ENCODE measurements around the gene PBX2. TPM values are rescaled to one million over a fixed set of nuclear protein-coding genes. Genes with fewer than 3 reads are reported as not detected.

The PBX2 gene
- total RNA-seq, 2 donors from 2014 or later: 61.5 to 102 TPM

- no peaks in the 10 kb centered on the region for H3K4me1 ChIP-seq (replicated peaks)
- no peak overlapping the region for H3K4me3 ChIP-seq
- DNase-seq (ENCODE audit: low spot score): no peak
- intact Hi-C loops (cut with DNase I): no loop called here
- no peaks in the 10 kb centered on the region for H3K27me3 ChIP-seq (replicated peaks; ENCODE audit: insufficient read depth)
- TF ChIP-seq CTCF (IDR thresholded peaks at IDR 0.05) (no peak), POLR2A (IDR thresholded peaks at IDR 0.05) (no peak), POLR2AphosphoS5 (IDR thresholded peaks at IDR 0.05) (no peak)
- H3K9me3 ChIP-seq: no peaks in the 10 kb centered on the region
- H3K27ac ChIP-seq: no peak overlapping the region
- no peaks in the 10 kb centered on the region for H3K36me3 ChIP-seq
- WGBS: 86% methylated on average over 7 of the region's 7 CpGs
Observed at GRCh38 chr6:32163559-32164258, 26.3 kb downstream of the PBX2 start.

- no peak for DNase-seq (ENCODE audit: low spot score)
- intact Hi-C loops (cut with DNase I): loop anchor here (10.0 kb wide), 2 partner anchors 193 to 253 kb away; partner anchors contain the start of gene ZBTB12
- H3K27me3 ChIP-seq (replicated peaks; ENCODE audit: insufficient read depth): no peaks in the 10 kb centered on the region
- H3K9me3 ChIP-seq: no peaks in the 10 kb centered on the region
- H3K4me1 ChIP-seq (replicated peaks): peaks cover 9% of the 10 kb centered on the region
- H3K27ac ChIP-seq: no peak overlapping the region
- no peak for TF ChIP-seq POLR2AphosphoS5 (IDR thresholded peaks at IDR 0.05)
- H3K36me3 ChIP-seq: peaks cover 0 to 5% of the 10 kb centered on the region in 2 donors
- no peak overlapping the region for H3K4me3 ChIP-seq
Observed at GRCh38 chr6:32158052-32158451, 31.9 kb downstream of the PBX2 start.

GRCh38 chr6:32156891-32157290, 33.1 kb downstream of the PBX2 start:
- Histone ChIP-seq H3K4me1 (replicated peaks) (peaks cover 14% of the 10 kb centered on the region), H3K36me3 (peaks cover 0 to 5% of the 10 kb centered on the region in 2 donors), H3K9me3 (no peaks in the 10 kb centered on the region), H3K27ac (no peak overlapping the region), H3K4me3 (no peak overlapping the region), H3K27me3 (replicated peaks; ENCODE audit: insufficient read depth) (no peaks in the 10 kb centered on the region)
- DNase-seq (ENCODE audit: low spot score): no peak
- WGBS: 91% methylated on average over 9 of the region's 9 CpGs
- intact Hi-C loops (cut with DNase I): loop anchor here (10.0 kb wide), 2 partner anchors 192 to 252 kb away; partner anchors contain the start of gene ZBTB12
- TF ChIP-seq CTCF (IDR thresholded peaks at IDR 0.05) (no peak), POLR2AphosphoS5 (IDR thresholded peaks at IDR 0.05) (no peak), POLR2A (IDR thresholded peaks at IDR 0.05) (no peak)

- peak; percentile 28 for TF ChIP-seq POLR2A (IDR thresholded peaks at IDR 0.05)
- TF ChIP-seq POLR2AphosphoS5 (IDR thresholded peaks at IDR 0.05): peak; percentile 54
- peak; percentile 27 to 87 (median 70) for TF ChIP-seq CTCF (IDR thresholded peaks at IDR 0.05)
- H3K36me3 ChIP-seq: peaks cover 0 to 5% of the 10 kb centered on the region in 2 donors
- H3K27ac ChIP-seq: peak overlapping the region; percentile 88 to 89
- DNase-seq (ENCODE audit: low spot score): peak; percentile 79
- intact Hi-C loops (cut with DNase I): loop anchor here (1.0 to 10.0 kb wide), 3 partner anchors 36 to 250 kb away; partner anchors contain the start of gene ZBTB12
- no peaks in the 10 kb centered on the region for H3K9me3 ChIP-seq
- H3K4me1 ChIP-seq (replicated peaks): peaks cover 14% of the 10 kb centered on the region
- H3K4me3 ChIP-seq: peak overlapping the region; percentile 53 to 61
- H3K27me3 ChIP-seq (replicated peaks; ENCODE audit: insufficient read depth): no peaks in the 10 kb centered on the region
- WGBS: 2% methylated on average over 31 of the region's 34 CpGs
Observed at GRCh38 chr6:32154514-32155161, 35.4 kb downstream of the PBX2 start.

Measured in prostate gland (tissue), 2 donors.